ENCODE measurements around the gene ANKRD12.
A peak's percentile ranks its signal among the peaks of the same experiment; 100 is the strongest.

The ANKRD12 gene

GRCh38 chr18:9296233-9297006 is 159.8 kb downstream of the ANKRD12 start:
- DNase-seq = no peak

GRCh38 chr18:9297007-9297393 is 160.4 kb downstream of the ANKRD12 start:
- no peak for DNase-seq

- DNase-seq = no peak
Measured at GRCh38 chr18:9304388-9305070, 167.9 kb downstream of the ANKRD12 start.

GRCh38 chr18:9319333-9319732 is 182.8 kb downstream of the ANKRD12 start:
- no peak for DNase-seq

GRCh38 chr18:9321017-9321452 is 184.5 kb downstream of the ANKRD12 start:
- no peak for DNase-seq

GRCh38 chr18:9321736-9322135 is 185.2 kb downstream of the ANKRD12 start:
- DNase-seq = no peak

GRCh38 chr18:9322744-9323143 is 186.2 kb downstream of the ANKRD12 start:
- DNase-seq = no peak

- no peak for DNase-seq
Measured at GRCh38 chr18:9323750-9324445, 187.3 kb downstream of the ANKRD12 start.

- no peak for DNase-seq
Measured at GRCh38 chr18:9325716-9326115, 189.1 kb downstream of the ANKRD12 start.

GRCh38 chr18:9328776-9329175 is 192.2 kb downstream of the ANKRD12 start:
- no peak for DNase-seq

GRCh38 chr18:9329471-9329870 is 192.9 kb downstream of the ANKRD12 start:
- no peak for DNase-seq

- DNase-seq = no peak
Measured at GRCh38 chr18:9330419-9330818, 193.8 kb downstream of the ANKRD12 start.

- peak; percentile 61 for DNase-seq
Measured at GRCh38 chr18:9333441-9334328, 197.1 kb downstream of the ANKRD12 start.

GRCh38 chr18:9334329-9334972 is 197.9 kb downstream of the ANKRD12 start, which contains the start of gene TWSG1:
Gene TWSG1, plus strand, starts transcription at chr18:9334773. Its CDS starts 2,457 bp downstream, at chr18:9337230.
- peak; percentile 96 for DNase-seq

- peak; percentile 42 for DNase-seq
Measured at GRCh38 chr18:9334973-9335696, 198.6 kb downstream of the ANKRD12 start.

Measured in CD4-positive, alpha-beta T cell treated with Interleukin-21 for 1 hour (primary cell).